ENCODE results near the gene AJAP1. TPM values are rescaled to one million over a fixed set of nuclear protein-coding genes. Genes with fewer than 3 reads are reported as not detected.

The AJAP1 gene
- total and polyA plus RNA-seq, 12 donors, result 0.07 to 2.2 (median 0.44) TPM

GRCh38 chr1:4752059-4752458 lies 97.7 kb downstream of the AJAP1 start:
- intact Hi-C loops (cut with DNase I), result no loop called here
- H3K9me3 ChIP-seq (replicated peaks in 1 of 3), result no peaks in the 10 kb centered on the region
- 62 to 71% (median 65%) methylated on average over 4 of the region's 4 CpGs for WGBS, 4 donors
- TF ChIP-seq POLR2A (IDR thresholded peaks at IDR 0.05) (no peak), CTCF (IDR thresholded peaks at IDR 0.05) (no peak)
- DNase-seq, result no peak
- no peak overlapping the region for H3K27ac ChIP-seq
- no peak overlapping the region for H3K4me3 ChIP-seq
- no peaks in the 10 kb centered on the region for H3K36me3 ChIP-seq (replicated peaks in 1 of 2)
- H3K4me1 ChIP-seq (replicated peaks in 1 of 2), result no peaks in the 10 kb centered on the region
- H3K27me3 ChIP-seq, result no peaks in the 10 kb centered on the region

GRCh38 chr1:4754816-4755215 lies 100.4 kb downstream of the AJAP1 start:
- DNase-seq, result no peak
- Histone ChIP-seq H3K9me3 (replicated peaks in 1 of 3) (no peaks in the 10 kb centered on the region), H3K4me1 (replicated peaks in 1 of 2) (no peaks in the 10 kb centered on the region), H3K27ac (no peak overlapping the region), H3K4me3 (no peak overlapping the region), H3K27me3 (no peaks in the 10 kb centered on the region), H3K36me3 (replicated peaks in 1 of 2) (no peaks in the 10 kb centered on the region)
- 38 to 75% (median 66%) methylated on average over 1 to 2 of the region's 2 CpGs for WGBS, 4 donors
- intact Hi-C loops (cut with DNase I), result no loop called here
- TF ChIP-seq CTCF (IDR thresholded peaks at IDR 0.05) (no peak), POLR2A (IDR thresholded peaks at IDR 0.05) (no peak)

- DNase-seq, result no peak
- H3K4me3 ChIP-seq, result no peak overlapping the region
- 32 to 49% (median 35%) methylated on average over 5 to 8 of the region's 8 CpGs for WGBS, 4 donors
- H3K36me3 ChIP-seq (replicated peaks in 1 of 2), result no peaks in the 10 kb centered on the region
- TF ChIP-seq POLR2A (IDR thresholded peaks at IDR 0.05), result no peak
- no peak for TF ChIP-seq CTCF (IDR thresholded peaks at IDR 0.05)
- no peak overlapping the region for H3K27ac ChIP-seq
- no peaks in the 10 kb centered on the region for H3K27me3 ChIP-seq
- intact Hi-C loops (cut with DNase I), result no loop called here
- no peaks in the 10 kb centered on the region for H3K9me3 ChIP-seq (replicated peaks in 1 of 3)
- H3K4me1 ChIP-seq (replicated peaks in 1 of 2), result no peaks in the 10 kb centered on the region
Observed at GRCh38 chr1:4755301-4755845, 101.0 kb downstream of the AJAP1 start.

GRCh38 chr1:4755864-4756504 lies 101.6 kb downstream of the AJAP1 start:
- Histone ChIP-seq H3K36me3 (replicated peaks in 1 of 2) (no peaks in the 10 kb centered on the region), H3K4me3 (no peak overlapping the region), H3K27me3 (no peaks in the 10 kb centered on the region), H3K27ac (no peak overlapping the region), H3K4me1 (replicated peaks in 1 of 2) (no peaks in the 10 kb centered on the region), H3K9me3 (replicated peaks in 1 of 3) (no peaks in the 10 kb centered on the region)
- 78 to 89% (median 81%) methylated on average over 7 to 8 of the region's 8 CpGs for WGBS, 4 donors
- TF ChIP-seq CTCF (IDR thresholded peaks at IDR 0.05) (no peak), POLR2A (IDR thresholded peaks at IDR 0.05) (no peak)
- no peak for DNase-seq
- intact Hi-C loops (cut with DNase I), result no loop called here
